Esophagus squamous epithelium (tissue), 5 donors: ENCODE results near the gene DNM2. TPM values are rescaled to one million over a fixed set of nuclear protein-coding genes. Genes with fewer than 3 reads are reported as not detected.

ENCODE experiments used
- DNase-seq: peaks from one replicate; lab custom pipeline; 2025; lab: John Stamatoyannopoulos, UW
- H3K27ac ChIP-seq, 4 donors: fragments of 200-600 bp; sonication (generic); one replicate each; pipeline ENCODE4 v1.5.1; 2016 to 2019; ENCODE audit warnings: mild to moderate bottlenecking in 1 of 4
- H3K27me3 ChIP-seq, 4 donors: fragments of 200-600 bp; sonication (generic); 1 replicate in 3 of 4; 2 replicates in 1 of 4; pipeline versions ENCODE4 v1.5.1 to v1.6.0; 2017 to 2021; ENCODE audit warnings: antibody characterized with exemption in 1 of 4
- H3K36me3 ChIP-seq, 3 donors: fragments of 200-600 bp; sonication (generic); one replicate each; pipeline ENCODE4 v1.5.1; 2016 to 2019
- H3K4me1 ChIP-seq, 3 donors: fragments of 200-600 bp; sonication (generic); one replicate each; pipeline ENCODE4 v1.5.1; 2017 to 2019
- H3K4me3 ChIP-seq, 4 donors: fragments of 200-600 bp; sonication (generic); 1 replicate in 3 of 4; 2 replicates in 1 of 4; pipeline ENCODE4 v1.5.1; 2016 to 2019; ENCODE audit warnings: mild to moderate bottlenecking in 2 of 4, moderate library complexity in 1 of 4
- H3K9me3 ChIP-seq, 3 donors: fragments of 200-600 bp; sonication (generic); one replicate each; pipeline ENCODE4 v1.5.1; 2016 to 2019
- POLR2A ChIP-seq, 4 donors: fragments of 450-650 bp; IDR thresholded peaks; one replicate each; pipeline ENCODE4 v1.6.1; 2017; ENCODE audit warnings: antibody characterized with exemption in 4 of 4, mild to moderate bottlenecking in 4 of 4, moderate library complexity in 3 of 4
- WGBS, 2 donors: methylation state at CpG; one replicate each; pipeline ENCODE4 v1.1.5; 2018; 5-methylcytosine and 5-hydroxymethylcytosine counted together
- intact Hi-C: fragments of 100-400 bp; cut with DNase I; formaldehyde crosslinking; loops from one replicate; pipeline ENCODE4 v1.15.0; 2022
- total RNA-seq, 4 donors: library from RNA; depleted of rRNA; stranded (reverse); fragments of >200 nt; gene quantifications; one replicate each; pipeline ENCODE4 v1.1.0, GENCODE V29; 2016
- TF ChIP-seq, protein P1 (sequence below), 6 experiments: fragments of 450-650 bp in 4 of 6; fragments of 200-600 bp in 2 of 6; sonication (generic) in 2 of 6; IDR thresholded peaks; one replicate each; pipeline ENCODE4 v1.5.1; 2016 to 2019; ENCODE audit warnings: antibody characterized with exemption in 6 of 6, mild to moderate bottlenecking in 4 of 6, moderate library complexity in 4 of 6
- donor health status: DM: yes; HTN: yes; CAD: no.

The DNM2 gene
- total RNA-seq, 4 donors from 2014 or later, result 79.9 to 138 (median 102) TPM

DNA sequence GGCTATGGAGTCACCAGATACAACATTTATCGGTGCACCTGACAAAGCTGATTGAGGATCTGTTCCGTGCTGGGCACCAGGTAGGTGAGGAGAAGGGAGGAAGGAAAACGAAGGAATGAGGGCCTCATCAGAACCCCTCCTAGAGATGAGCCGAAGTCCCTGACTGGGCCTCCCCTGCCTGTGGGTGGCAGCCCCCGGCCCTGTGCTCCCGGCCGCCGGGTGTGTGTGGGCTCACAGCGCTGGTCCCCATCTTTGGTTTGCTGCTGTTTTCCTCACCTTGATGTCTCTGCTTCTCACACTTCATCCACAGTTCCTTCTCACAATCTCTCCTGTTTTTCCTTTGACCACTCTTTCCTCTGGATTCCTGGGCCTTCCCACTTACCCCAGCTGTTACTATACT, 85.4 kb downstream of the DNM2 start:
- H3K9me3 ChIP-seq, result no peaks in the 10 kb centered on the region
- DNase-seq, result no peak
- H3K4me3 ChIP-seq, result no peak overlapping the region
- H3K4me1 ChIP-seq, result no peaks in the 10 kb centered on the region
- TF ChIP-seq POLR2A (IDR thresholded peaks at IDR 0.05), result no peak
- TF ChIP-seq, protein P1, sequence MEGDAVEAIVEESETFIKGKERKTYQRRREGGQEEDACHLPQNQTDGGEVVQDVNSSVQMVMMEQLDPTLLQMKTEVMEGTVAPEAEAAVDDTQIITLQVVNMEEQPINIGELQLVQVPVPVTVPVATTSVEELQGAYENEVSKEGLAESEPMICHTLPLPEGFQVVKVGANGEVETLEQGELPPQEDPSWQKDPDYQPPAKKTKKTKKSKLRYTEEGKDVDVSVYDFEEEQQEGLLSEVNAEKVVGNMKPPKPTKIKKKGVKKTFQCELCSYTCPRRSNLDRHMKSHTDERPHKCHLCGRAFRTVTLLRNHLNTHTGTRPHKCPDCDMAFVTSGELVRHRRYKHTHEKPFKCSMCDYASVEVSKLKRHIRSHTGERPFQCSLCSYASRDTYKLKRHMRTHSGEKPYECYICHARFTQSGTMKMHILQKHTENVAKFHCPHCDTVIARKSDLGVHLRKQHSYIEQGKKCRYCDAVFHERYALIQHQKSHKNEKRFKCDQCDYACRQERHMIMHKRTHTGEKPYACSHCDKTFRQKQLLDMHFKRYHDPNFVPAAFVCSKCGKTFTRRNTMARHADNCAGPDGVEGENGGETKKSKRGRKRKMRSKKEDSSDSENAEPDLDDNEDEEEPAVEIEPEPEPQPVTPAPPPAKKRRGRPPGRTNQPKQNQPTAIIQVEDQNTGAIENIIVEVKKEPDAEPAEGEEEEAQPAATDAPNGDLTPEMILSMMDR (IDR thresholded peaks at IDR 0.05), result no peak
- H3K36me3 ChIP-seq, result peaks cover 27 to 100% (median 46%) of the 10 kb centered on the region in 3 donors
- H3K27me3 ChIP-seq, result no peaks in the 10 kb centered on the region
- intact Hi-C loops, result loop anchor here (10.0 kb wide), 1 partner anchor 88 kb away; the partner anchor contains the start of gene DNM2
- no peak overlapping the region for H3K27ac ChIP-seq
- WGBS, 2 donors, result 87 to 95% methylated on average over 9 of the region's 9 CpGs

DNA sequence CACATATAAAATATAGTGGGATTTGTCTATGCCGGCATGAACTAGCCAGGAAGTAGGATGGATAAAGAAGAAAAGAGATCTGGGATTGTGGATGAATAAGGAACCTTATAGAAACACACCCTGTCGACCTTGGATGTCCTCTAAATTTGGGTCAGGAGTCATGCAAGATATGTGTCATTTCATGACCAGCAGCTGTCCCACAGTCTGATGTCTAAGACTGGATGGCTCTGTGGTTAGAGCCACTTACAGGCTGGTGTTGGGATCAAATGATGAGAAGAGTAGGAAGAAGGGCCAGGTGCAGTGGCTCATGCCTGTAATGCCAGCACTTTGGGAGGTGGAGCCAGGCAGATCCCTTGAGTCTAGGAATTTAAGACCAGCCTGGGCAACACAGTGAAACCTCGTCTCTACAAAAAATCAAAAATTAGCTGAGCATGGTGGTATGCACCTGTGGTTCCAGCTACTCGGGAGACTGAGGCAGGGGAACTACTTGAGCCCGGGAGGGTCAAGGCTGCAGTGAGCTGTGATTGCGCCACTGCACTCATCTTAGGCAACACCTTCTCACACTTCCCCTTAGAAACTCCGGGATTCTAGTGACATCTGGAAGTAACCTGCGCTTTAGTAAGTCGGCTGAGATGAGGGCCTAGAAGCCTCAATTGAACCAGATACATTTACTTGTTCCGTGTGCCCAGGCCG, 87.3 kb downstream of the DNM2 start:
- TF ChIP-seq, protein P1 (IDR thresholded peaks at IDR 0.05), result no peak
- no peak for TF ChIP-seq POLR2A (IDR thresholded peaks at IDR 0.05)
- intact Hi-C loops, result loop anchor here (10.0 kb wide), 1 partner anchor 90 kb away; the partner anchor contains the start of gene DNM2
- WGBS, 2 donors, result 84 to 93% methylated on average over 11 of the region's 11 CpGs
- Histone ChIP-seq H3K27me3 (no peaks in the 10 kb centered on the region), H3K4me3 (no peak overlapping the region), H3K4me1 (peaks cover 0 to 18% (median 4%) of the 10 kb centered on the region in 3 donors), H3K36me3 (peaks cover 24 to 100% (median 45%) of the 10 kb centered on the region in 3 donors), H3K27ac (no peak overlapping the region), H3K9me3 (no peaks in the 10 kb centered on the region)
- DNase-seq, result no peak

DNA sequence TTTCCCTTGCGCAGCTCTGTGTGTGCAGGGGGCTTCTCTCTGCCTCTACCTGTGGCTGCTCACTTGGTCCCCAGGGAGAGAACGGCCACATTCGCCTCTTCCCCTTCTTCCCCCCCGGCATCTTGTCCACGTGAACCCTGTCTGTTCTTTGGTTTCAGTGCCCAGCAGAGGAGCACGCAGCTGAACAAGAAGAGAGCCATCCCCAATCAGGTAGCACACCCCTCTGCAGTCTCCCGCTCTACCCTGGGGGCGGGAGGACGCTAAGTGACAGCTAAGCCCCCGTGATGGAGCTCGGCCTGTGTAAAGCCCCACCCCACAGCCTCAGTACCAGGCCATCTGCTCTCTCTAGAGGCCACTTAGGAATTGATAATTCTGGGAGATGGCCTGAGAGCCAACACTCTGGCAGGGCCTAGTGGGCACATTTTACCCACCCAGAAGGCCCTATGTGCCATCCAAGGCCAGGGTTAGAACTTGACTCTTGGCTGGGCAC, 87.9 kb downstream of the DNM2 start:
- peaks cover 25 to 100% (median 42%) of the 10 kb centered on the region in 3 donors for H3K36me3 ChIP-seq
- DNase-seq, result no peak
- no peaks in the 10 kb centered on the region for H3K9me3 ChIP-seq
- WGBS, 2 donors, result 92 to 100% methylated on average over 8 of the region's 11 CpGs
- no peak for TF ChIP-seq POLR2A (IDR thresholded peaks at IDR 0.05)
- TF ChIP-seq, protein P1 (IDR thresholded peaks at IDR 0.05), result no peak
- no peaks in the 10 kb centered on the region for H3K27me3 ChIP-seq
- peaks cover 0 to 21% (median 4%) of the 10 kb centered on the region in 3 donors for H3K4me1 ChIP-seq
- no peak overlapping the region for H3K27ac ChIP-seq
- H3K4me3 ChIP-seq, result no peak overlapping the region
- intact Hi-C loops, result loop anchor here (10.0 kb wide), 1 partner anchor 91 kb away; the partner anchor contains the start of gene DNM2

DNA sequence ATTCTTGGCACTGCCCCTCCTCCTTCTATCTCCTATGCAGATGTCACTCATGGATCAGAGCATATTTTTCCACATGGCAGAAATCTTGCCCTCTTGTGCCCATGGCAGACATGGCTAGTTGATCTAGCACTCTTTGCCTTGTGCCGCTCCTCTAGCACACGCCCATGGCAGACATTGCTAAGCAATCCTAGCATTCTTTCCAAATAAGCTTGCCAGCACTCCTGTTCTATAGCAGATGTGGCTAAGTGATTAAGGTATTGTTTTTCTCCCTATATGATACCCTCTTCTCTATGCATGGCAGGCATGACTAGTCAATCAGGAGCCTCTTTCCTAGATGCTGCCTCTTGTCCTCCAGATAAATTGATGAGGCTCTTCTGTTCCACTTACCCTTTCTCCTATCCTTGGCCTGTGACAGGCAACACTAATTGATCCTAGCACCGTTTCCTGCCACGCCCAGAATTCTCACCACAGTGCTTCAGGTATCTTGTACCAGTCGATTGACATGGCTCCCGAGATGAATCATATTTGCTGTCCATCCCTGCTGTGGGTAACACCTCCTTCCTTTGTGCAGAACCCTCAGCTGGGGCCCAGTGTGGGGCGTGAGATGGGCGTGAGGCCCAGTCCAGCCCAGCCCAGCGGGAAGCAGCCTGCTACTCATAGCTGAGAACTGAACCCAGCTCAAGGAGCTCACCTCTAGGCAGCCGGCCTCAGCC, 91.2 kb downstream of the DNM2 start:
- no peaks in the 10 kb centered on the region for H3K9me3 ChIP-seq
- no peaks in the 10 kb centered on the region for H3K27me3 ChIP-seq
- DNase-seq, result no peak
- peaks cover 11 to 100% (median 28%) of the 10 kb centered on the region in 3 donors for H3K36me3 ChIP-seq
- intact Hi-C loops, result loop anchor here (10.0 kb wide), 1 partner anchor 94 kb away; the partner anchor contains the start of gene DNM2
- H3K4me1 ChIP-seq, result peaks cover 3 to 35% (median 4%) of the 10 kb centered on the region in 3 donors
- peak overlapping the region; percentile 45 to 84 (median 59) for H3K27ac ChIP-seq
- no peak overlapping the region for H3K4me3 ChIP-seq
- 41 to 47% methylated on average over 6 of the region's 10 CpGs for WGBS, 2 donors
- TF ChIP-seq POLR2A (IDR thresholded peaks at IDR 0.05), result no peak
- TF ChIP-seq, protein P1 (IDR thresholded peaks at IDR 0.05), result peak in 1 of 6 experiments; percentile 5
